GM18526 (cell line): ENCODE results near the gene PHKB.

Experiments
- POLR2A ChIP-seq: IDR thresholded peaks from 3 replicates; pipeline ENCODE4 v1.6.1; 2011; ENCODE audit not compliant: insufficient read length; ENCODE audit errors: extremely low read depth

The PHKB gene

DNA sequence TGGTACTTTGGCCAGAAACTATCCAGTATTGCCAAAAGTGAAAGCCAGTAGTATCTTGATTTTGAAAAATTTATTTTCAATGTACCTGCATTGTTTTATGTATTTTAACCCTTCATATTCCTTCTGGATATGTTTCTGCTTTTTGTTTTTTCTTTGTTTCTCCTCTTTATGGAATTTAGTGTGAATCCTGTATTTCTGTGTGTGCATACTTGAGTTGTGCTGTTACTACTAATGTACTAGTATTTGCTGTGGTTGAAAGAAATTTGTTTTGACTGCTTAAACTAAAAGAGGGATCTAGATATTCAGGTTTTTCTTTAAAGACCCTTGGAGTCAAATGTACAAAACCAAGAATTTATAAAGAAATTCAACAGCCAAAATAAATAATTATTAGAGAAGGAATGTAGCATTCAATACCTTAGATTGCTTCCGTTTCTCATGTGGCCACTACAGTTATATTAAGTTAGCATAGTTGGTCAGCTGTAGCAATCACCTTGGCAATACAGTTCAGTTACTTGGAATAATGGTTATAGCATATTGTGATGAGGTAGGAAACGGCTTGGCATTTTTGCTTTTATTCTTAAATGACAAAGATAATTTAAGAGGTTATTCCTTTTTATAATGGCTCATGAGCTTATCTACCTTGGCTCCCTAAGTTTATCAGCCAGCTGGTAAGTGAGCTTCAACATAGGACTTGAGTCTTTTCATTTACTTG is 4.9 kb downstream of the PHKB start:
- TF ChIP-seq POLR2A: no peak

DNA sequence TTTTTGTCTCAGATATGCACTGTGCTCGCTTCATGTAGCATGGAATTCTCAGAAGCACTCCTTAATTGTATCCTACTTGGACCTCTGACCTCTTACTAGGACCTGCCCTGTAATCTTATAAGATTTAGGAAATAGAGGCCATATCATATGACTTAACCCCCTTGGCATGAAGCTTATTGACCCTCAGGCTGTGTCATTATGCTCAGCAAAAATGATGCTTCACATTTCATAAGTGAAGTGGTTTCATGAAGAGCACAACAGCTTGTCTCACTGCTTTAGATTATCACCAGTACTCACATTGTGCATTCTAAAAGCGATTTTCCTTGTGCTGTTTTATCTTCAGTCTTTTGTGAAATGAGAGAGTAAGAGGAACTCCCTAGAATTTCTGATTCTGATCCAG is 6.4 kb downstream of the PHKB start:
- no peak for TF ChIP-seq POLR2A

DNA sequence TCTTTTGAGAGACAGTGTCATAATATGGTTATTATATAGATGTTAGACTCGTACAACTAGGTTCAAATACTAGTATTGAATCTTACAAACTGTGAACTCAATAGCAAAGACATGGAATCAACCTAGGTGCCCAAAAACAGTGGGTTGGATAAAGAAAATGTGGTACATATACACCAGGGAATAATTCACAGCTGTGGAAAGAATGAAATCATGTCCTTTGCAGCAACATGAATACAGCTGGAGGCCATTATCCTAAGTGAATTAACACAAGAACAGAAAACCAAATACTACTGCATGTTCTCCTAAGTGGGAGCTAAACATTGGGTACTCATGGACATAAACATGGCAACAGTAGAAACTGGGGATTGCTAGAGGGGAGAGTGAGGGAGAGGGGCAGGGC is 8.1 kb downstream of the PHKB start:
- TF ChIP-seq POLR2A: no peak

DNA sequence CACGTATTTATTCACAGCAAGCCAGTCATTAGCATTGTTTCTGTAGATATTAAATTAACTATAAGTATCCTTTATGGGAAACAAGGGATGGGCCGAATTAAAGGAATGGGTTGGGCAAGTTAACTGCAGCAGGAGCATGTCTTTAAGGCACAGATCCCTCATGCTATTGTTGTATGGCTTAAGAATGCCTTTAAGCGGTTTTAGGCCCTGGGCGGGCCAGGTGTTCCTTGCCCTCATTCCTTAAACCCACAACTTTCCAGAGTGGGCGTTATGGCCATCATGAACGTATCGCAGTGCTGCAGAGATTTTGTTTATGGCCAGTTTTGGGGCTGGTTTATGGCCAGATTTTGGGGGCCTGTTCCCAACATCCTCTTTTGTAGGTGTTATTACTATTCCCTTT is 9.1 kb downstream of the PHKB start:
- TF ChIP-seq POLR2A: no peak

DNA sequence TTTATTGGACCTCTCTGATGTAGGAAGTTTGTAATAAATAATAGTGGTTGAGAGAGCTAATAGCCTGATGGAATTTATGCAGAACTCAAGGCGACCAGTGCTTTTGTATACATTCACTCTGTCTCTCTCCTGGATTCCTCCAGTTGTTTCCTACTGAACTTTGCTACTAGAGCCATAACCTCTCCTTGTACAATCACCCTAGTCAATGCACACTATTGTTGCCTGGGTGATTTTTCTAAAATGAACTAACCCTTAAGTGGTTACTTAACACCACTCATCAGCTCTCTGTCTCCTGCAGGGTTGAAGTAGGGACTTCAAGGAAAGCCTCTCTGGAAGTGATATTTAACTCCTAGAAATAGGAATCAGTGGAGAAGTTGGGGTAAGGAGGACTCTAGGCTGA is 9.7 kb downstream of the PHKB start:
- no peak for TF ChIP-seq POLR2A

DNA sequence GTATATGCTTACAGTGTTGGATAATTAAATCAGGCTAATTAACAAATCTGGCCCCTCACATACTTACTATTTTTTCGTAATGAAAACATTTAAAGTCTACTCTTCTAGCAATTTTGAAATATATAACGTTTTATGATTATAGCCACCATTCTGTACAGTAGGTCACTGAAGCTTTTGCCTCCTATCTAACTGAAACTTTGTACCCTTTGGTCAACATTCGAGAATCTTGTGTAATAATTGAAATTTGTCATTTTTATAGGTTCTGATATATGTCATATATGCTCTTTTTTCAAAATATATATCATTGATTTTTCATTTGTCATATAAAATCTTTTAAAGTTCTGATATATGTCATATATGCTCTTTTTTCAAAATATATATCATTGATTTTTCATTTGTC is 12.7 kb downstream of the PHKB start:
- no peak for TF ChIP-seq POLR2A

DNA sequence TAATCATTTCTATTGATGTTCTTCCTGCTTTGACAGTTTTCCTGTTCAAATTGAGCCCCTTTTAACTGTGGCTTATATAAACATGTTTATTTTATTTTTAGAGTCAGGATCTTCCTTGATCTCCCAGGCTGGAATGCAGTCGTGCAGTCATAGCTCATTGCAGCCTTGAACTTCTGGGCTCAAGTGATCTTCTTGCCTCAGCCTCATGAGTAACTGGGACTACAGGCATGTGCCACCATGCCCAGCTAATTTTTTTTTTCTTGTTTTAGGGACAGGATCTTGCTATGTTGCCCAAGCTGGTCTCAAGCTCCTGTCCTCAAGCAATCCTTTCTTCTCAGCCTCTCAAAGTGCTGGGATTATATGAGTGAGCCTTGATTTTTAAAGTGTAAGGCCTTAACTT is 14.7 kb downstream of the PHKB start:
- TF ChIP-seq POLR2A: no peak

DNA sequence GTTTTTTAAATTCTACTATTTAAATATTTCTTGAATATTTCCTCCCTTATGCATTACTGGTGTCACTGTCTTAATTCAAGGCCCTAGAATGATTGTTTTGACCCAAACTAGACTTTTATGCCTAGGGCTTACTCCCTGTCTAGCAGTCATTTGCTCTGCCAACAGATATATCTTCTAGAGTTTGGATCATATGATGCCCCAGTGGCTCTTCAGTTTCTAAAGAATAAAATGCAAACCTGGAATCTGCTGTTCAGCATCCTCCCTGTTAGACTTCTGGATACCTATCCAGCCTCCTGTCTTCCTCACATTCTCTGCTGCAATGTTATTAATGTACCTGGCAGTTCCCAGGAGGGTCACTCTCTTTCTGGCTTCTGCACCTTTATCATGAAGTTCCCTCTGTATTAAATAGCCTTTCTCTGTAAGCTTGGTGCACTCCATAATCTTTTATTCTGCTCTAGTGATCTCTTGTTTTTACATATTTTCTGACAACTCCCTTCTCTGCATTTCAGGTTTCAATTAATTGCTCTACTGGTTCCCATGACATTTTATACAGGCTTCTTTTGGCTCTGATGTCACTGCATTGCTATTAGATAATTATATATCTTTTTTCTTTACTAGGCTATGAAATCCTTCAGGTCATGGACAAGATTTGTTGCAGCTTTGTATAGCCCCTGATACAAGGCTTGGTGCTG is 15.7 kb downstream of the PHKB start:
- no peak for TF ChIP-seq POLR2A

DNA sequence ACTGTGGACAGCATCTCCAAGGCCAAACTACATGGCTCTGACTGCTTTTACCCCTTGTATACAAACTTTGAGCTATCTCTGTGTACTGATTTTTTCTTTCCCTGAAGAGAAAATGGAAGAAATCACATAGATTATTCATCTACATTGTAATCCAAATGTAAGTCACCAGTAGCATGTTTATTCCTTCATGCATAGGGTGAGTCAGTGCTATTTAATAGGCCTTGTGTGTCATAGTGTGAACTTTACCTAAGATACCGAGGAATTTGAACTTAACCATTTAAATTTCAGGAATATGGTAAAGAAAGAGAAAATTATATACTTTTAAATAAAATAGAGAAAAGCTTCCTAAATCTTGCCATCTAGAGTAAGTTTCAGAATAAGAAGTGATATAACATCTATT is 16.5 kb downstream of the PHKB start:
- TF ChIP-seq POLR2A: no peak

DNA sequence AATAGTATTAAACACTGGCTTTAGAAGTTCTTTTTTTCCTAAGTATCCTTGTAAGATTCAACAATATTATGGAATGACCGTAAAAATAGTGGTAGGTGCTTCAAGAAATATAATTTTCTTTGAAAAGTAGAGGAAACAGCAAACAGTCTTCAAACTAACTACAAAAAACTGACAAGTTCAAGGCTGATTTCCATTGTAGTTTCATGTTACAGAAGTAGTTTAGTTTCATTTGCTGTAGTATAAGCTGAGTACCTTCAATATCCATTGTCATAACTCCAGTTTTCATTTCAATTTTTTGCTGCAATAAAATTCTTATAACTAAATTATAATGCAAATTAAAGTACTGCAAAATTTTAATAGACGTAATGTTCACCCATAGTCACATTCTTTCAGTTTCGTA is 19.3 kb downstream of the PHKB start:
- no peak for TF ChIP-seq POLR2A

DNA sequence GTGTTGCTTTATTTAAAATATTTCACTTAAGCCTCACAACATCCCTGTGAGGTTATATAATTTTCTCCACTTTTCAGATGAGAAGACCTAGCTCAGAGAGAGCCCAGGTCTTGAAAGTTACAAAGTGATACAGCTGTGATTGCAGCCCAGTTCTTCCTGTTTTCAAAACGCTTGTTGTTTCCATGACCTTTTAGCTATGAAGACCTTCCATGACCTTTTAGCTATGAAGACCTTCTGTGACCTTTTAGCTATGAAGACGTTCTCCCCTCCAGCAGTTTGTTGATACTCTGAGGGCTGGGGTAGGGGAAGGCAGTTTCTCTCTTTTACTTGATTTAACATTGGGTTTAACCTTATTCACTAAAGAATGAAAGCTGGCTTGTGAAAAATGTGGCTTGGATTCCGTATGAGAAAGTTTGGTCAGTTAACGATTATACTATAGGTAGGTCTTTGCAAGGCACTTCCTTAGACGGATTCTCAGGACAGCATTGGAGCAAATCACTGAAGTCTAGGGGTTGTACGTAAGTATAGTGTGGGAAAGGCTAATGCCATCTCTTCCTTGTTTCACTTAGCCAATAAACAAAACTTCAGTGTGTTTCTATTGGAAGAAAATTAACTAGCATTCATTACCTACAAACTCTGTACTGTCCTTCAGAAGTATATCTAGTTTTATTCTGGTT is 20.7 kb downstream of the PHKB start:
- no peak for TF ChIP-seq POLR2A

DNA sequence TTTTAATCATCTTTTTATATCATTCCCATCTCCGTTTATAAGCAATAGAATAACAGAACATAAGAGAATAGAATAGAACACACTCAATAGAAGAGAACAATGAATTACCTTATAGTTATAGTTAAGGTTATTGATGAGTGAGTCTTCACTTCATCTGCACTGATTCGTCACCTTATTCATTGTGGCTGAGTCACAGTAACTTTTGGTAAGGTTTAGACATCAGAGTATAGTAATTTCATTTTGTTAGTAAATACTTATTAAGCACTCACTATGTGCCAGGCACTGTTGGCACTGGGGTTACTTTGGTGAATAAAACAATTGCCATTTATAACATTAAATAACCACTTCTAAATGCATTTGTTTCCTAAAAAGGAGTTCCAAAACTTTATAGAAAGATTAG is 22.5 kb downstream of the PHKB start:
- no peak for TF ChIP-seq POLR2A

DNA sequence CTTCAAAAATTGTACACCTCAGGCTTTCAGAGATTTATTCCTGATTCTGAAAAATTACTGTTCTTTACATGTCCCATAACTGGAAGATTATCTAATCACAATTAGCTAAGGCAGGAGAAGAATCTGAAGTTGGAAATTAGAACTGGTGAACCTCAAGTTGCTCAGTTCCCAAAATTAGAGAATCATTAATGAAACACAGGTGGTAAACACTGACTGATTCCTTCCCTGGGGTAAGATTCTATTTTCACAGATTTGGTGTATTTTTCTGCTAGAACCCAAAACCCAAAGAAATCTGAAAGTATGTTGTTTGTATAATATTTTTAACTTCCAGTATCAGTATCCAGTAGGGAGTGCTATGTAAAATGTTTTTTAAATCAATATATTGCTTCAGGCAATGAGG is 25.7 kb downstream of the PHKB start:
- no peak for TF ChIP-seq POLR2A

DNA sequence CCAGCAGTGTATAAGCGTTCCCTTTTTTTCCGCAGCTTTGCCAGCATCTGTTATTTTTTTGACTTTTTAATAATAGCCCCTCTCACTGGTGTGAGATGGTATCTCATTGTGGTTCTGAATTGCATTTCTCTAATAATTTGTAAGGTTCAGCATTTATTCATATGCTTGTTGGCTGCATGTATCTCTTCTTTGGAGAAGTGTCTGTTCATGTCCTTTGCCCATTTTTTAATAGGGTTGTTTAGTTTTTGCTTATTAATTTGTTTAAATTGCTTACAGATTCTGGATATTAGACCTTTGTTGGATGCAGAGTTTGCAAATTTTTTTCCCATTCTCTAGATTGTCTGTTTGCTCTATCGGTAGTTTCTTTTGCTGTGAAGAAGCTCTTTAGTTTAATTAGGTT is 26.9 kb downstream of the PHKB start:
- TF ChIP-seq POLR2A: no peak

DNA sequence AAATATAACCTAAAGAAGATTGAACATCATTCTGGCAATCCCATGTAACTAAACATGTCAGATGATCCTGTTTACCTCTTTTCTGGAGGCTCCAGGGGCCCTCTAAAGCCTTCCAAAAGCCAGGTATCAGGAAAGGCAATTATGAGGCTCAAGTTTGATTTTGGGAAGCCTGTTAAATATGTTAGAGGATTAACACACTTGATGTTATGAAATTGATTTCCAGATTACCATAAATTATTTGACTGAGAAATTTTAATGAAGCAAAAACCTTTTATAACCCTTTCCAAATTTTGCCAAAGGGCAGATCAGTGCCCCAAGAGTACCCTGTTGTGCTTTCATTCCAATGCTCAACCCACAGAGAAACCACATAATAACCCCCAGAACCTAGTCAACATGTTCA is 29.3 kb downstream of the PHKB start:
- TF ChIP-seq POLR2A: no peak

DNA sequence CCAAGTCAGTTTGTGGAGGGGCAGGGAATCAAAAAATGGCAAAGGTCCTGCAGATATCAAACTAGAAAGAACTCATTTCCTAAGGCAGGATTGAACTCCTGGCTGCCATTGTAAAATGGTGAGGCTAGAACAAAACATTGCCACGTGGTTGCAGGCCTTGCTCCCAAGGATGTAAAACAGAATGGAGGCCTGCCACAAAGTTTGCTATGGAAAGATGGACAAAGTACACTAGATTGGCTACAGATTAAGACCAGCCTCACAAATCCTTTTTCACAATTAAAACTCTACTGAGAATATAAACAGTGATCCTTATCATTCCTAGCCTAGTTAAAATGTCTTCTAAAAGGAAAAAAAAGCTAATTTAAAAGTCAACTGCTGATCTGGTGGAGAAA is 30.9 kb downstream of the PHKB start:
- no peak for TF ChIP-seq POLR2A
